HEK293 (cell line): ENCODE results near the gene KIAA0753.

Experiments used
- CTCF ChIP-seq: fragments of 450-650 bp; formaldehyde crosslinking; IDR thresholded peaks from 2 replicates; pipeline ENCODE4 v1.5.1; 2016; ENCODE audit warnings: missing biosample characterization, missing genetic modification characterization
- GLI4 ChIP-seq: fragments of 450-650 bp; formaldehyde crosslinking; IDR thresholded peaks from 2 replicates; pipeline ENCODE4 v1.5.1; 2016; ENCODE audit warnings: missing biosample characterization, missing genetic modification characterization
- MZF1 ChIP-seq: fragments of 450-650 bp; formaldehyde crosslinking; IDR thresholded peaks from 2 replicates; pipeline ENCODE4 v1.5.1; 2017; ENCODE audit warnings: missing biosample characterization, missing genetic modification characterization, borderline replicate concordance
- ZNF175 ChIP-seq: fragments of 450-650 bp; formaldehyde crosslinking; IDR thresholded peaks from 2 replicates; pipeline ENCODE4 v1.5.1; 2016; ENCODE audit warnings: missing biosample characterization, missing genetic modification characterization
- ZNF239 ChIP-seq: fragments of 450-650 bp; formaldehyde crosslinking; IDR thresholded peaks from 2 replicates; pipeline ENCODE4 v1.5.1; 2016; ENCODE audit warnings: missing biosample characterization, missing genetic modification characterization
- ZNF433 ChIP-seq: fragments of 450-650 bp; formaldehyde crosslinking; IDR thresholded peaks from 2 replicates; pipeline ENCODE4 v1.5.1; 2016; ENCODE audit warnings: missing biosample characterization, missing genetic modification characterization, low read depth
- ZNF558 ChIP-seq: fragments of 450-650 bp; formaldehyde crosslinking; IDR thresholded peaks from 2 replicates; pipeline ENCODE4 v1.5.1; 2016; ENCODE audit warnings: missing biosample characterization, missing genetic modification characterization
- ZNF777 ChIP-seq: fragments of 450-650 bp; formaldehyde crosslinking; IDR thresholded peaks from 2 replicates; pipeline ENCODE4 v1.5.1; 2017; ENCODE audit warnings: missing biosample characterization, missing genetic modification characterization, borderline replicate concordance
- ZNF791 ChIP-seq: fragments of 450-650 bp; formaldehyde crosslinking; IDR thresholded peaks from 2 replicates; pipeline ENCODE4 v1.5.1; 2016; ENCODE audit warnings: missing biosample characterization, missing genetic modification characterization

DNA sequence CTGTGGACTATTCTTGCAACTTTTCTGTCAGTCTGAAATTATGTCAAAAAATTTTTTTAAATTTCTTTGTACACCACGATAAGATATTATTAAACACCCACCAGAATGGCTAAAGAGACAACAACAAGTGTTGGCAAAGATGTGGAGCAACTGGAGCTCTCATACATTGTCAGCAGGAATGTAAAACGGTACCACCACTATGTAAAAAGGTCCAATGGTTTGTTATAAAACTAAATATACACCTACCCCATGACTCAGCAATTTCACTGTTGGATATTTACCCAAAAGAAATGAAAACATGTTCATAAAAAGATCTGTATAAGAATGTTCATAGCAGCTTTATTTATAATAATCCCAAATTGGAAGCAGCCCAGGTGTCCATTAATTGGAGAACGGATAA is 7.2 kb downstream of the KIAA0753 start:
- TF ChIP-seq ZNF791 (tag by site-specific recombination): no peak
- TF ChIP-seq ZNF558 (tag by site-specific recombination): no peak
- no peak for TF ChIP-seq ZNF239 (tag by site-specific recombination)
- no peak for TF ChIP-seq MZF1 (tag by site-specific recombination)
- no peak for TF ChIP-seq ZNF175 (tag by site-specific recombination)
- TF ChIP-seq ZNF777 (tag by site-specific recombination): no peak
- no peak for TF ChIP-seq GLI4
- no peak for TF ChIP-seq CTCF (tag by site-specific recombination)
- TF ChIP-seq ZNF433 (tag by site-specific recombination): no peak
